ENCODE results near the gene HIPK4.
"Not testable (repeated sequence)": the region's sequence is repeated elsewhere in the genome, so short reads cannot be mapped to it uniquely, and the experiment has no call there.

Gene HIPK4, protein sequence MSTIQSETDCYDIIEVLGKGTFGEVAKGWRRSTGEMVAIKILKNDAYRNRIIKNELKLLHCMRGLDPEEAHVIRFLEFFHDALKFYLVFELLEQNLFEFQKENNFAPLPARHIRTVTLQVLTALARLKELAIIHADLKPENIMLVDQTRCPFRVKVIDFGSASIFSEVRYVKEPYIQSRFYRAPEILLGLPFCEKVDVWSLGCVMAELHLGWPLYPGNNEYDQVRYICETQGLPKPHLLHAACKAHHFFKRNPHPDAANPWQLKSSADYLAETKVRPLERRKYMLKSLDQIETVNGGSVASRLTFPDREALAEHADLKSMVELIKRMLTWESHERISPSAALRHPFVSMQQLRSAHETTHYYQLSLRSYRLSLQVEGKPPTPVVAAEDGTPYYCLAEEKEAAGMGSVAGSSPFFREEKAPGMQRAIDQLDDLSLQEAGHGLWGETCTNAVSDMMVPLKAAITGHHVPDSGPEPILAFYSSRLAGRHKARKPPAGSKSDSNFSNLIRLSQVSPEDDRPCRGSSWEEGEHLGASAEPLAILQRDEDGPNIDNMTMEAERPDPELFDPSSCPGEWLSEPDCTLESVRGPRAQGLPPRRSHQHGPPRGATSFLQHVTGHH

DNA sequence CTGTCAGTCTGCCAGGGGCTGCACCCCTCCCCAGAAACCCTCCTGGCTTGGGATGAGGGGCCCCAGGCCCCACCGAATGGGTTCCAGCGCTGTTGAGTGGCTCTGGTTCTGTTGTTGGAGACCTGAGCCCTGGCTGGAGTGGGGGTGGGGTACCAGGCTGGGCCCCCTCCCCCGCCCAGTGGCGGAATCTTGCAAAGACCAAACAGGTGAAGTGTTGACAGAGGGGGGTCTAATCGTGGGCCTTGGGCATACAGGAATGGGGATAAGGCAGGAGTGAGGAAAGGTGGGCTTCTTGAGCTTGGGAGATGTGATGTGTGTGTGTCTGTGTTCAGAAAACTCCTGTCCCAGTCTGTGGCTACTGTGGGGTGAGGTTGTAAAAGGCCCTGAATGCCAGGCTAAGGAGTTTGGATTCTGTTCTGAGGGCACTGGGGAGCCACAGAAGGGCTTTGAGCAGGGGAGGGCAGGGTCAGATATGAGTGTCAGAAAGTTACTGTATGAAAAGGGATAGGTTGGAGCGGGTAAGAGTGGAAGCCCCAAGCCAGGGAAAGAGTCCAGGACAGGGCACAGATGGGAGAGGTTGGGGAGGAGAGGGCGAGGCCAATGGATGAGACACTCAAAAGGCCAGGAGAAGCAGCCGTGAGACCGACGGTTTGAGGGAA lies at the start of gene HIPK4:
Gene HIPK4 (minus strand): TSS at position 98 of the 659 bp plus-strand sequence. CDS start 279 bp downstream, outside the sequence.
- no peak for DNase-seq (ENCODE audit: low spot score)

DNA sequence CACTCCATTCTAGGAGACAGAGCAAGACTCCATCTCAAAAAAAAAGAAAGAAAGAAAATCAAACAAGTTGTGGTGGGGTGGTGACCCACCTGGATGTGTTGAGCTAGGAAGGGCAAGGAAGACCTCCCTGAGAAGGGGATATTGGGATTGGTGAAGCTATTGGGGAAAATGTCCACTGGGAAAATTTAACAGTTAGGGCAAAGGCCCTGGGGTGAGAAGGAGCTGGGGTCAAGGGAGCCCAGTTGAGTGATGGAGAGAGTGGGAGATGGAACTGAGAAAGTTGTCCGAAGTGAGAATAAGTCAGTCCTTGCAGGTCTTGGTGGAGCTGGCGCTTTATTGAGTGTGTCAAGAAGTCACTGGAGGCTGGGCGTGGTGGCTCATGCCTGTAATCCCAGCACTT lies 48.3 kb upstream of the HIPK4 start:
- no peak for DNase-seq (ENCODE audit: low spot score)

DNA sequence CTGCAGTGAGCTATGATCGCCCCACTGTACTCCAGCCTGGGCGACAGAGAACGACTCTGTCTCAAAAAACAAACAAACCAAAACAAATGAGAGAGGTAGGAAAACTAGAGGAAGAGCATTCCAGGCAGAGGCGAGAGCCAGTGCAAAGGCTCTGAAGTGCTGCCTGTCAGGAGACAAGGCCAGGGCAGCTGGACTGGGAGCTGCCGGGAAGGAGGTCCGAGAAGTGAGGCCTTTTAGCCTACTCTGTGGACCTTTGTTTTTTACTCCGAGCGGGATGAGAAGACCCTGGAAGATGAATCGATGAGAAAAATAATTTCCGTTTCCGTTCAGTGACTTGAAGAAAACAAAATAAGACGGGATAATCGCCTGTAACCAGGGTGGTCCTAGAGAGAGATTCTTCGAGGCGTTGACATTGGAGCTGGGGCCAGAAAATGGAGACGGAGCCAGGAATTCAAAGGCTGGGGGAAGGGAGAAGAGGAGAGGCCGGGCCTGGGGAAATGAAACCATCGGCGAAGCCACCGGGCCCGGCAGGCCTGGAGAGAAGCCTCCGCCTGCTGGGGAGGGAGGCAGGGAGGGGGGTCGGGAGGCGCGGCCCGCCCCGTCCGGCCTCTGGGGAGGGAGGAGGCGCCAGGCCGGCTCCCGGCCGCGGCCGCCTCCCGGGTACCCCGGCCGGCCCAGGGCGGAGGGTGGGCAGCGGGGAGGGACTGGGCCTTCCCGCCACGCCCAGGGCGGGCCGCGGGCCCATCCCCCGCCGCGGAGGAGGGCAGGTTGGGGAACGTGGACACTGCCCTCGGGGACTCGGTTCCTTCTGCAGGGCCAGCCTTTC lies 43.6 kb upstream of the HIPK4 start:
- DNase-seq (ENCODE audit: low spot score), result peak; percentile 70

DNA sequence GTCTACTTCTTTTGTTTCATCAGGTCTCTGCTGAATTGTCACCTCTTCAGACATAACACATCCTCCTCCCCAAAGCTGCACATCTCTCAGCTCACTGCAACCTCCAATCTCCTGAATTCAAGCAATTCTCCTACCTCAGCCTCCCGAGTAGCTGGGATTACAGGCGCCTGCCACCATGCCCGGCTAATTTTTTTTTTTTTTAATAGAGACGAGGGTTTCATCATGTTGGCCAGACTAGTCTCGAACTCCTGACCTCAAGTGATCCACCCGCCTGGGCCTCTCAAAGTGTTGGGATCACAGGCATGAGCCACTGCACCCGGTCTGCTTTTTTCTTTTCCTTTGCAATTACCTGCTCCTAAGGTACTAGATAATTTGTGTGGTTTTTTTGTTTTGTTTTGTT lies 42.8 kb upstream of the HIPK4 start:
- not testable (repeated sequence) for DNase-seq (ENCODE audit: low spot score)

DNA sequence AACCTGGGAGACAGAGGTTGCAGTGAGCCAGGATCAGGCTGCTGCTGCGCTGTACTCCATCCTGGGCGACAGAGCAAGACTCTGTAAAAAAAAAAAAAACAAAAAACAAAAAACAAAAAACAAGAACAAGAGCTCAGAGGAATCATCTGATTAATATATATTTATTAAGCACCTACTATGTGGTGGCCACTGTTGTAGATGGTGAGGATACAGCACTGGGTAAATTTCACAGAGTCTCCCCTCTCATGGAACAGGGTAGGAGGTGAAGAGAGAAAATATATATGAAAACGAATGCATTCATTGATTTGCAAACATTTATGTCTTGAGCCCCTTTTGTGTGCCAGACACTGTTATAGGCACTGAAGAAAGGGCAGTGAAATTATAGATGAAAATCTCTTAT lies 41.7 kb upstream of the HIPK4 start:
- DNase-seq (ENCODE audit: low spot score), result no peak

DNA sequence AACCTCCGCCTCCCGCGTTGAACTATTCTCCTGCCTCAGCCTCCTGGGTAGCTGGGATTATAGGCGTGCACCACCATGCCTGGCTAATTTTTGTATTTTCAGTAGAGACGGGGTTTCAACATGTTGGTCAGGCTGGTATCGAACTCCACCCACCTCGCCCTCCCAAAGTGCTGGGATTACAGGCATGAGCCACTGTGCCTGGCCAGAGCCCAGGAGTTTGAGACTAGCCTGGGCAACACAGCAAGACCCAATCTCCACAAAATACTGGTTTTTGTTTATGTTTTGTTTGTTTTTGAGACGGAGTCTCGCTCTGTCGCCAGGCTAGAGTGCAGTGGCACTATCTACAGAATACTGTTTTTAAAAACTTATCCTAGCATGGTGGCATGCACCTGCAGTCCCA lies 40.3 kb upstream of the HIPK4 start:
- not testable (repeated sequence) for DNase-seq (ENCODE audit: low spot score)

DNA sequence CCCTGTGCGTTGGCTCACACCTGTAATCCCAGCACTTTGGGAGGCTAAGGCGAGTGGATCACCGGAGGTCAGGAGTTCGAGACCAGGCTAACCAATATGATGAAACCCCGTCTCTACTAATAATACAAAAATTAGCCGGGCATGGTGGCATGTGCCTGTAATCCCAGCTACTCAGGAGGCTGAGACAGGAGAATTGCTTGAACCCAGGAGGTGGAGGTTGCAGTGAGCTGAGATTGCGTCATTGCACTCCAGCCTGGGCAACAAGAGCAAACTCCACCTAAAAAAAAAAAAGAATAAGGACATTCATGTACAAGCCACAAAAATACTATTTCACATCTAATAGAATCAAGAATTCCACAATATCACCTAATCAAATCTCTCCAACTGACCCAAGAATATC lies 38.2 kb upstream of the HIPK4 start:
- not testable (repeated sequence) for DNase-seq (ENCODE audit: low spot score)

DNA sequence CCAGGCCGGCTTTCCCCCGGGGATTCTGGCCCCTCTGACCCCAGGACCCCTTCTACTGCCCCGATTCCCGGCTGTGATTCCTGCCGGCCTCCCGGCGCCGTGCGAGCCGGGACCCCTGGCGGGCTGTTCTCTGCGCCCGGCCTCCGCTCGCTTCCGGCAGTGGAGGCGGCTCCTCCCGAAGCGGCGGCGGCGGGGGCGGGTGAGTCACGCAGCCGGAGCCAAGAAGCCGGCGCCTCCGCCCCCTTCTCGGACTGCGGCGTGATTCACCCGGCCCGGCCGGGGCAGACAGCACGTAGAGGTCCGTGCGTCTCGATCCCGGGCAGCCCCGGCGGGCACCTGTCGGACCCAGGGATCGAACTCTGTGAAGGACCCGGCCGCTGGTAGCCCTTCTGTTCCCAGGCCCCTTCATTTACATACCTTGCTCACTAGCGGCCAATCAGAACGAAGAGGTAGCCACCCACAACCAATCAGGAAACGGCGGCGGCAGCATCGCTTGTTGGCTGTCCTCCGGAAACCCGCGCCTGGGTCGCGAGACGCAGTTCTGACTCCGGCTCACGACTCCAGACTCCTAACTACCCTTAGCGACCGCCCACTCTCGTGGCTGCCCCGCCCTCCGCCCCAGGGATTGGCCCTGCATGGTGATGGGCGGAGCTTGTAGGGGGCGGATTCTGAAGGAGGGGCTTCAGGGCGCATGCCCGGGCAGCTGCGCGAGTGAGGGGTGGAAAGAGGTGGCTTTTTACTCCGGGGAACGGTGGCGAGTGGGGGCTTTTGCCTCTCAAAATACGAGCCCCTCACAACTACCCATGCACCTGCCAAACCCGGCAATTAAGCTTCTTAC lies 35.7 kb upstream of the HIPK4 start, which contains the start of gene SERTAD1:
Gene SERTAD1 (minus strand): TSS at position 543 of the 838 bp plus-strand sequence. CDS start 2,446 bp downstream, outside the sequence.
- DNase-seq (ENCODE audit: low spot score), result peak; percentile 98

DNA sequence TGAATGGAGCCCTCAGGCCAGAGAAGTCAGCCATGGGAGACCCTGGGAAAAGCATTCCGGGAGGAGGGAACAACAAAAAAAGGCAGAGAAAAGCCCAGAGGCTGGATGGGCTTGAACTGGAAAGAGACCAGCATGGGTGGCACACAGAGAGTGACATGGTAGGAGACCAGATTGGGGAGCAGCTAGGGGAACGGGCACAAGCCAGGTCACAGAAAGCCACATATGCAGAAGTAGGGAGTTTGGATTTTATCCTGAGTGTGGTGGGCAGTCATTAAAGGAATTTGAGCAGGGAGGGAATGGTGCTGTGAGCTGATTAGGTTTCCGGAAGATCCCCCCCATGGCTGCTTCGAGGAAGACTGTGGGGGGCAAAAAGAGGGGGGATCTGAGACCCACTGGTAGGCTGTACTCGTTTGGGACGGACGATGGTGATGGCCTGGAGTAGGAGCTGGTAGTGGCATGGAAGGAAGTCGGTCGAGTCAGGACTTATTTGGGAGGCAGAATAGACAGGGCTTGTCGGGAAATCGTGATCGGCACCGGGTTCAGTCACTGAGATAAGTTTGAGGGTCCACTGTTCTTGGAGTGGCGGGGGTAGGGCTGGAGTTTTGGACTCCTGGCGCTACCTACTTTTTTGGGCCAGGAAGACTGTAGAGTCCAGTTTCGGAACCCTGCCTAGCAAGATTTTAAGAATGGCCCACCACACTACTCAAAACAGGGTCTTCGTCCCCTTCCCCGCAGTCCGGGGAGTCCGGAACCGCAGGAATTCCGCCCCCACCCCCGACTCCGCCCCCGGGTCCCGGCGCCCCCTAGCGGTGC lies 34.9 kb upstream of the HIPK4 start:
- DNase-seq (ENCODE audit: low spot score), result no peak

DNA sequence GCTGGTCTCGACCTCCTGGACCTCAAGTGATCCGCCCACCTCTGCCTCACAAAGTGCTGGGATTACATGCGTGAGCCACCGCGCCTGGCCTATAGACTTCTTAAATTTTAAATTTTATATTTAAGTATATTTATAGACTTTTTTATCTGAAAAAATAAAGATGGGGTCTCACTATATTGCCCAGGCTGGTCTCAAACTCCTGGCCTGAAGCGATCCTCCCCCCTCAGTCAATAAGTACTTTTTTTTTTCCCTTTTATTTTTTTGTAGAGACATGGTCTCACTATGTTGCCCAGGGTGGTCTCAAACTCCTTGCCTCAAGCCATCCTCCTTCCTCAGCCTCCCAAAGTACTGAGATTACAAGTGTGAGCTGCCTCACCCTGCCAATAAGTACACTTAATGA lies 34.0 kb upstream of the HIPK4 start:
- DNase-seq (ENCODE audit: low spot score), result no peak

DNA sequence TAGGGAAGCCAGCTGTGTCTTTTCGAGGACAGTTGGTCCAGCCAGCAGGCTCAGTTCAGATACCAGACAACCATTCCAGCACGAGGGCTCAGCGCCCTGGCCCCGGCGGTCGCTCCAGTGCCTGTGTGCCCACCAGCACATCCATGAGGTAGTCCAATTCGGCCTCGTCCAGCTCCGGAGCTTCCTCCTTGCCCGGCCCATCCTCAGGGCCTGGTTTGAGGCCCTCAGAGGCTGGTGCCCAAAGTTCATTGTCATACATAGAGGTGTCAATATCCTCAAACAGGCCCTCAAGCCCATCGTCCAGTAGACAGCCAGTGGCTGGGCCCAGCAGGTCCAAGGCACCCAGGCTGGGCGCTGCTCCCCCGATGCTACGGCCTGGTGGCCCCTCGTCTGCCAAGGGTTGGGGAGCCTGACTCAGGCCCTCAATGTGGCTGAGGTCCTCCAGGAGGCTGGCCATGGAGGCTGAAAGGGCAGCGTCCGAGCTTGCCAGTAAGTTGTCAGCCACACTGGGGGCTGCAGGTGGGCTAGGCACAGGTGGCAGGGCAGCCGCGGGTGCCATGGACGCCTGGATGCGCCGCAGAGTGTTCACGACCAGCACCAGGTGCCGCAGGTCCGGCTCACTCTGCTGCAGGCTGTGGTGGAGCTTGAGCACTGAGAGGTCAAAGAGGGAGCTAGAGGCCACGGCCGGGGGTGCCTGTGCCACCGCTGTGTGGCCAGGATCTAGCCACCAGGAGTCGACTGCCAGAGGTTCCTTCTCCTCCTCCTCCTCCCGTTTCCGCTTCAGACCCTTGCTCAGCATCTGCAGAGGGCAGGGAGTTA lies 33.0 kb upstream of the HIPK4 start:
- no peak for DNase-seq (ENCODE audit: low spot score)

DNA sequence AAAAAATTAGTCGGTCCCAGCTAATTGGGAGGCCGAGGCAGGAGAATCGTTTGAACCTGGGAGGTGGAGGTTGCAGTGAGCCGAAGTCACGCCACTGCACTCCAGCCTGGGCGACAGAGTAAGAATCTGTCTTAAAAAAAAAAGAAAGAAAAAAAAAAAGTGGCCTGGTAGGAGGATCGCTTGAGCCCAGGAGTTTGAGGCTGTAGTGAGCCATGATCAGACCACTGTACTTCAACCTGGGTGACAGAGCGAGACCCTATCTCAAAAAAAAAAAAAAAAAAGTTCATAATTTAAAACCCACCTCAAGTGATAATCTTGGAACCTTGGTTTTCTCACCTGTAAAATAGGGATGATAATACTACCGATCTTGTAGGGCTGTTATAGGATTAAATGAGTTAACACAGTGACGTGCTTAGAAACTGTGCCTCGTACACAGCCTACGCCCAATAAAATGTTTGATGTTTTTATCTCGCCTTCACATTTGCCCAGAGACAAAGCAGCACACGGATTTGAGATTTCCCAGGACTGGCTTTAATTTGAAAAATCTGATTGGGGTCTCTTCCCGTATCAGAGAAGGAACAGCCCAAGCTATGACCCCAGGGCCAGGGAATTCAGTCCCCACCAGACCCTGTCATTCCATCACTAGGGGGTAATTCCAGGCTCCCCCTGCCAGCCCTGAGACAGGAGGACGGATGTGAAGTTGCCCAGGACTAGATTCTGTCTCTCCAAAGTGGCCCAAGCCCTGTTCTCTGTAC lies 32.2 kb upstream of the HIPK4 start:
- no peak for DNase-seq (ENCODE audit: low spot score)

DNA sequence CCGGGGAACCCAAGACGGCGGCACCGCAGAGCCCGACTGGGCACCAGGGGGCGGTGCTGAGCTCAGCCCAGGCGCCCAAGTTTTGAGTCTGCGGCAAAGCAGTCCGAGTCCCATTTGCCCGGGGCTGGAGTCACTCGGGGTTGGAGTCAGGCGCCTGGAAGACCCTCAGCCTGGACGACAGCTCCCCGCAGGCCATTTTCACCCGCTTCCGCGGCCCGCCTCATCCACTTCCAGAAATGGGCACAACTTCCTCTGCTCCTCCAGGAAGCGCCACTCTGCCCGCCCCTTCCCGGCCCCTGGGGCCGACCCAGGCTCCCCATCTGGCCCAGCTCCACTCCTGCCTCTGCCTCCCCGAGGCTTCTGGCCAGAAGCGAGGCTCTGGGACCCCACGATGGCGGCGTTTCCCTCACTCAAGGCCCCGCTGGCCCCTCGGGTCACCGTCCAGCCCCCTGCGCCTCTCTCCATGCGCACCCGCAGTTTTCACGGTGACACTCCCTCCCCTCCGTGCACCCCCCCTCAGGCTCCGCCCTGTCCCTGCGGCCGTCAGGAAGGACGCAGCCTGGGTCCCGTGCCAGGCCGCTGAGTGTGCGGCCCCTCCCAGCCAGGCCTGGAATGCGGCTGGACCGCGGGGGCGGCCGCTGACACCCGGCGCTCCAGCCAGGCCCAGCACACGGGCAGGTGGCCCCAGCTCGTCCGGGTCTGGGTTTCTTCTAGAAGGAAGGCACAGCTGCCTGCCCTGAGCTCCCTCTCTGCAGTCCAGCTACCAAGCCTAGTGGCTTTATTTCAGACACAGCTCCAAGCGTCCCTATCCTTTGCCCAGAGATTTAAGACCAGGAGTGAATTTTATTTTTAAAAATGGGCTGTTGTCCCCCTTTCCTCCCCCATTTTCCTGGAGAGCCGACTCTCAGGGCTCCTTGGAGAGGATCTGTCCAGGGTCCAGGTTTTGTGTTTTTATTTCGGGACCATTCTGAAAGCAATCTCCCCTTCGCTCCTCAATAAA lies 31.1 kb upstream of the HIPK4 start:
- peak; percentile 74 for DNase-seq (ENCODE audit: low spot score)

DNA sequence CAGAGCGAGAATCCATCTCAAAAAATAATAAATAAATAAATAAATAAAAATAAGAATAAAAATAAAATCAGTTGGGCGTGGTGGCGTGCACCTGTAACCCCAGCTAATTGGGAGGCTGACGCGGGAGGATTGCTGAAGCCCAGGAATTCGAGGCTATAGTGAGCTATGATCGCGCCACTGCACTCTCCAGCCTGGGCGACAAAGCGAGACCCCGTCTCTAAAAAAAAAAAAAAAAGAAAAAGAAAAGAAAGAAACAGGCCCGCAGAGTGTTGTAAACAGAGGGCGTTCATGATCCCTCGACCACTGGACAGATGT lies 30.4 kb upstream of the HIPK4 start:
- DNase-seq (ENCODE audit: low spot score), result no peak

DNA sequence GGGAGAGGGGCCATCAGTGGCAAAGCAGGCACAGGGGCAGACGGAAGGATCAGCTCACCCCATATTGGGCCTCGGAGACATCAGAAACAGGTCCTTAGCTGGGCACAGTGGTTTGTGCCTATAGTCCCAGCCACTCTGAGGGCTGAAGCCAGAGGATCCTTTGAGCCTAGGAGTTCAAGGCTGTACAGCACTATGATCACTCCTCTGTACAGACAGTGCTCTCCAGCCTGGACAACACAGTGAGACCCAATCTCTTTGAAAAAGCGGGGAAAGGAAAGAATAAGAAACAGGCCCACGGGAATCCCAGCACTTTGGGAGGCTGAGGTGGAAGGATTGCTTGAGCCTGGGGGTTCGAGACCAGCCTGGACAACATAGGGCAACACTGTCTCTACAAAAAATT lies 29.8 kb upstream of the HIPK4 start:
- DNase-seq (ENCODE audit: low spot score), result no peak

DNA sequence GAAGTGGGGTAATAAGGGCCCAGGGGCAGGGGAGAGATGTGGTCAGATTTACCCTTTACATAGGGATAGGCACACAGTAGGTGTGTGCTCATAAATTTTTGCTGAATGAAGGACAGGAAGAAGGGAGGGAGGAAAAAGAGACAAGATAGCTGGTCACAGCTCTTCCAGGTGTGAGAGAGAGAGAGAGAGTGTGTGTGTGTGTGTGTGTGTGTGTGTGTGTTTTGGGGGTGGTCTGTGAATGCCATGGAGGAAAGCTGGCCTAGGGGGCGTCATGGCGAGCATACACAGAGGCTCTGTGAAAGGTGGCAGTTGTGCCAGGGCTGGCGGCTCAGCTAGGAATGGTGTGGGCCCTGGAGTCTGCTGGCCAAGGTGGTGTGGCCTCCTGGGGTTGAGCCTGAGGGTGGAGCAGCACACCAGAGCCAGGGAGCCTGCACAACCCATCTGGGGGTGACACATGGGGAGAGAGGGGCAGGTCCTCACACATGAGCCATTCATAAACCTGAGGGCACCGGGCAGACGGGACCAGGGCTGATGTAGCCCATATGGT lies 29.2 kb upstream of the HIPK4 start:
- no peak for DNase-seq (ENCODE audit: low spot score)

DNA sequence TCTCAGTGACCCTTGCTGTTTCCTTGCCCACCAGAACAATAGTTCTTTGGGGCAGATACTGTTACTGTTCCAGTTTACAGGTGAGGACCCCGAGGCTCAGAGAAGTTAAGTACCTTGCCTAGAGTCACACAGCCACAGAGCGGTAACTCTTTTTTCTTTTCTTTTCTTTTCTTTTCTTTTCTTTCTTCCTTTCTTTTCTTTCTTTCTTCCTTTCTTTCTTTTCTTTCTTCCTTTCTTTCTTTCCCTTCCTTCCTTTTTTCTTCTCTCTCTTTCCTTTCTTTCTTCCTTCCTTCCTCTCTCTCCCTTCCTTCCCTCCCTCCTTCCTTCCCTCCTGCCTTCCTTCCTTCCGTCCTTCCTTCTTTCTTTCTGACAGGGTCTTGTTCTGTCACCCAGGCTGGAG lies 28.1 kb upstream of the HIPK4 start:
- no peak for DNase-seq (ENCODE audit: low spot score)

All from COLO829 (cell line).